NCI-H146 treated with DMSO at 0.1 percent for 48 hours (cell line): Measurements from ENCODE around the gene FOXK2.

Source experiments
- DNase-seq: peaks from one replicate; lab custom pipeline; 2025; ENCODE audit not compliant: unreplicated experiment; lab: John Stamatoyannopoulos, UW

The FOXK2 gene

DNA sequence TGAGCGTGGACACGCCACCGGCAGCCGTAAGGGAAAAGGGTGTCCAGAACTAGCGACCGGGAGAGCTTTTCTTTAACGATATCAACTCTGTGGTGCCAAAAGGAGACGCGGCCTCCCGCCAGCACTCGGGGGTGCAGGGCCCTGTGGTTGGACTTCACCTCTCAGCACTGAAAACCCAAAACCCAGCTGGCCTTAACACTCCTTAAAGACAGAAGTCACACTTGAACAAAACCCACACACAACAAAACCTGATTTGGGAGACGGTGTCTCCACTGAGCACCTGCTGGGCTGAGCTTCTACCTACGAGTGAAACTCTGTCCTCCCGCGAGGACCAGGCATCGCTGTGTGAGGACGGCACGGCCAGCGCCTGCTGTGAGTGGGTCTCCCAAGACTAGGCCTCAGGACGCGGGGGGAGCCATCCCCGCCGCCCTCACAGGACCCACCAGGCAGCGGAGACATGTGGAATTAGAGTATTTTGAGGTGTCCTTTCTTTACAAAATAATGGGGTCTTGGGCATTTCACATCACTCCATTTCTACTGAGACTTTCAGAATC lies 82.0 kb downstream of the FOXK2 start:
- no peak for DNase-seq

DNA sequence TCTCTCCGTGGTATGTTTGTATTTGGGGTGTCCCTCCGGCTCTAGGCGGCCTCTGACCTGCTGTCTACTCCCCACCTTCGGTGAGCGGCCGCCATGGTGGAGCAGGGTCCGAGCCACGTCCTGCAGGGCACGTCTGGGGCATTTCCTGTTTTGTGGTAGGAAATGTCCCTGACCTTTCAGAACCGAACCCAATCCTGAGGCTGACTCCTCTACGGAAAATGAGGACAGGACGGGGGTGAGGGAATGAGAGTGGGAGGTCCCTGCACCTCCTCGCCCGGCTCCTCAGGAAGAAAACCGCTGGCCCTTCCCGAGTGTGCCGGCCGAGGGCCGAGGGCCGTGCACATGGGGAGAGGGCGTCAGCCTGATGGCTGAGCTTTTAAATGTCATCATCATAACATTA lies 83.0 kb downstream of the FOXK2 start:
- DNase-seq, result no peak

DNA sequence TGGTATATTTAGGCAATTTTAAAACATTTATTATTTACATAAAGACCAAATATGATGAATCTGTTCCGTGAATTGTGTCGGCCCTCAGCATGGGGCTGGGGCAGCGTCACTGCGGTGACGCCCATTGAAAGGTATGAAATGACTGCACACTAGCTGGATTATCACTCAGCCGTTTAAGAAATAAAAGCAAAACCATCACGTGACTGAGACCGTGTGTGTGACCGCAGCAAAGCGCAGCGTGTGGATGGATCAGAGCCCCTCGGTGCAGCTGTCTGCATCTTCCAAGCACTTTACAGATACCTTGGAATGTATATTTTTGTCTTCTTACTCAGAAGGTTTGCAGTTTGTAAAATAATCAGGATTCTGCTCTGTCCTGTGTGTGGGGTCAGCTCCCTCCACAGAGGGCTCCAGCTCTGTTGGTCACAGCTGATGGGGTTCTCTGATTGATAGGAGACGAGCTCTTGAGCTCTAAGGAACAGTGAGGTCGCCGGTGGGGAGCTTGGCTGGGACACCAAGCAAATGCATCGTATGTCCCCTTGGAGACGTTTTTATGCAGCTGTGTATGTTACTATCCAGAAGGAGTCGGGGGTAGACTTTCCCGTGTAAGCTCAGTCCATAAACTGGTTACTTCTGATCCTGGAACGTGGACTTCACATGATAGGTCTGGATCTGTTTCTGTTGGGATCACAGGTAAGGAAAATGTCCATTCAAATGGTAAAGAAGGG lies 83.6 kb downstream of the FOXK2 start:
- no peak for DNase-seq

DNA sequence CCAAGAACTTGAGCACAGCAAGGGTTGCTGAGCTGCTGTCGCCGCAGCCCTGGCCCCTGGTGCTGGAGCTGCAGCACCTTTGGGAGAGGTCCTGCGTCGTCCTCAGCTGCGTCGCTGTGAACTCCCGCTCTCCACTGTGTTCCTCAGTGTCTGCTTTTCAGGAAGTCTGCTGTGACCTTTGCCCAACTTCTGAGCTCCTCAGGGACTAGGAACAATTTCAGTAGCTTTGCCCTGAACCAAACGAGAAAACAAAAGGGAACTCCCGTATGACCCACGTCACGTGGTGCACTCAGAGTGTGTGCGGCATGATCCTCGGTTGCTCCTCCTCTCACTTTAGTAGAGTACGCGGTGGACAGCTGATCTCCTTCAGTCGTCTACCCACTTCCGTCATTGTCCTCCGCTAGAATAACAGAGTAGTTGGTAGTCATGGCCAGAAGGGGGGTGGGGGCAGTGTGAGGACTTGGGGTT lies 84.5 kb downstream of the FOXK2 start:
- DNase-seq, result no peak

DNA sequence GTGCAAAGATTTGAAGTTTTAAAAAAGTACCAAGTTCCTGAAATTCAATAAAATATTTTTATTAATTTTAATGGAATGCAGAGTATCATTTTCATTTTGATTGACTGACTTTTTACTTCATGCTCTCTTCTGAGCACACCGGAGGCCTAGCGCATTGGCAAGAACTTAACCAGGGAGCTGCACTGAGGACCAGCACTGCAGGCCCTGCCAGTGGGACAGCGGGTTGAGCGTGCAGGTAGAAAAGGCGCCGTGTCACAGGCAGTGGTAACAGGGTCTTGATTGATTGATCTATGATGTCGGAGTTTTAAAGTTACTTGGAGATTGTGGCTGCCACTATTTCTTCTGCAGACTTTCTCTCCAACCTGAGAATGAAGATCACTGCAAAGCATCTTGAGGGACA lies 85.0 kb downstream of the FOXK2 start:
- no peak for DNase-seq

DNA sequence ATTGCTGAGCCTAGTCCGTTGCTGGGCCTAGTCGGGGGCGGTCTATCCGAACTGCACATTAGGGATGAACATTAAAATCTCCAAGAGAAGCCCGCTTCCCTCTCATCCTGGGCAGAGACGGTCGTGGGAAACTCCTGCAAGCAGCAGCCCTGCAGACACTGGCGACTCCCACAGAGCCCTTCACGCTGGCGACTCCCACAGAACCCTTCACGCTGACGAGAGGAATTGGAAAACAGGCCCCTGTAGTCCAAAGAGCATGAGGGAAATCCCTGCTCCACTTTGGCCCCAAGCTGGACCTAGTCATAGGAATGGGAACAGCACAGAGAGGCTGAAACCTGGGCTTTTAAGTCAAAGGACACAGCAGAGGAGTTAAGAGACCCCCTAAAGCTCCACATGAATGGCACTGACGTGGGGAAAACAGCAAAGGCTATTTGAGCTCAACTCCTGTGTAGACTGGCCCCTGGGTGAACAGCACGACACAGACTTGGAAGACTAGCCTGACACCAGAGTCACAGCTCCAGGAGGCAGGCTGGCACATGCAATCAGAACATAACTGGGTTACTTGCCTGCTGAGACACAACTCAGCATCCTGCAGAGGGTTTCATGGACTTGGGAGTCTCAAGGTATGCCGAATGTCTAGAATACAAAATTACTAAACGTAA lies 86.5 kb downstream of the FOXK2 start:
- DNase-seq, result no peak

DNA sequence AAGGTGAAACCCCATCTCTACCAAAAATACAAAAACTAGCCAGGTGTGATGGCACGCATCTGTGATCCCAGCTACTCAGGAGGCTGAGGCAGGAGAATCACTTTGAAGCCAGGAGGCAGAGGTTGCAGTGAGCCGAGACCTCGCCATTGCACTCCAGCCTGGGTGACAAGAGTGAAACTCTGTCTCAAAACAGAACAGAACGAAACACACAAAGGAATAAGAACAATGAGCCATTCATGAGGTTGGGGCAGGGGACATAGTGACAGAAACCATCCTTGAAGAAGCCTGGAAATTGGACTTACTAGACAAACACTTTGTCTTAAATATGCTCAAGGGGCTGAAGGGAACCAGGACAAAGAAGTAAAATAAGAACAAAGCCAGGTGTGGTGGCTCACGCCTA lies 89.3 kb downstream of the FOXK2 start:
- no peak for DNase-seq

DNA sequence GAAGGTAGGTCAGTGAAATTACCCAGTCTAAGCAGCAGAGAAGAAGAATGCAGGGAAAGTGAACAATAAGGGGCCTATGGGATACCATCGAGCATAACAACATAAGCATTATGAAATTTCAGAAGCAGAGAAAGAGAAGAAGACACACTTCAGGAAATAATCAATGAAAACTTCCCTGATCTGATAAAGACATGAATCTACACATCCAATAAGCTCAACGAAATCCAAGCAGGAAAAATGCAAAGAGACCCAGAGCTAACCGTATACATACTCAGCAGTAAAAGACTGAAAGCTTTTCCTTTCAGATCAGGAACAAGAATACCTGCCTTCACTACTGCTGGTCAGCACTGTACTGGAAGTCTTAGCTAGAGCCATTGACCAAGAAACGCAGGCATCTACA lies 90.1 kb downstream of the FOXK2 start:
- DNase-seq, result no peak

DNA sequence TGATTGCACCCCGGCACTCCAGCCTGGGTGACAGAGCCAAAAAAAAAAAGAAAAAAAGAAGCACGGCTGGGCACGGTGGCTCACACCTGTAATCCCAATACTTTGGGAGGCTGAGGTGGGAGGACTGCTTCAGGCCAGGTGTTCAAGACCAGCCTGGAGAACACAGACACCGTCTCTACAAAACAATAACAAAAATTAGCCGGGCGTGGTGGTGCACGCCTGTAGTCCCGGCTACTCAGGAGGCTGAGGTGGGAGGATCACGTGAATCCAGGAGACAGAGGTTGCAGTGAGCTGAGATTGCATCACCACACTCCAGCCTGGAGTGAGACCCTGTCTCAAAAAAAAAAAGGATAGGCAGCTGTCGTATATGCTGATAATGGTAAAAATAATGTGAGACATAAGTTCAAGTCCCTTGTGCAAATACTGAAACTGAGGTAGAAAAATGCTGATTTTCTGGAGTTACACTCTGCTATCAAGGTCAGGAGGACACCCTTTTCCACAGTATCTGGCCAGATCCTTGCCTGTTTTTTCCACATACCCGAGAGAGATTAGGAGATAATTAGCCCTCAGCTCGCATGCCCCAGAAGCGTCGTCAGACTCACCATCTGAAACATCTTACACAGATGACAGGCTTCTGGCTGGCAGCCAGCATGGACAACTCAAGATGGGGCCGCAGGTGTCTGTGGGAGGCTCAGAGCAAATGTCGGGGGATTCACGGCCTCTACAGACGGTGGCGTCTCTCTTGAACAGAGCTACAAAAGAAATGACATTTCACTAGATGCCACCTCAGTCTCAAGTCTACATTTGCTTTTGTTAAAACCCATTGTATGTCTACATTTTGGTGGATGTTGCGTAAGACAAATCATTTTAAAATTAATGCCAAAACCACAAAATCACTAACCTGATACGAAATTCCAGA lies 91.9 kb downstream of the FOXK2 start:
- DNase-seq, result no peak

DNA sequence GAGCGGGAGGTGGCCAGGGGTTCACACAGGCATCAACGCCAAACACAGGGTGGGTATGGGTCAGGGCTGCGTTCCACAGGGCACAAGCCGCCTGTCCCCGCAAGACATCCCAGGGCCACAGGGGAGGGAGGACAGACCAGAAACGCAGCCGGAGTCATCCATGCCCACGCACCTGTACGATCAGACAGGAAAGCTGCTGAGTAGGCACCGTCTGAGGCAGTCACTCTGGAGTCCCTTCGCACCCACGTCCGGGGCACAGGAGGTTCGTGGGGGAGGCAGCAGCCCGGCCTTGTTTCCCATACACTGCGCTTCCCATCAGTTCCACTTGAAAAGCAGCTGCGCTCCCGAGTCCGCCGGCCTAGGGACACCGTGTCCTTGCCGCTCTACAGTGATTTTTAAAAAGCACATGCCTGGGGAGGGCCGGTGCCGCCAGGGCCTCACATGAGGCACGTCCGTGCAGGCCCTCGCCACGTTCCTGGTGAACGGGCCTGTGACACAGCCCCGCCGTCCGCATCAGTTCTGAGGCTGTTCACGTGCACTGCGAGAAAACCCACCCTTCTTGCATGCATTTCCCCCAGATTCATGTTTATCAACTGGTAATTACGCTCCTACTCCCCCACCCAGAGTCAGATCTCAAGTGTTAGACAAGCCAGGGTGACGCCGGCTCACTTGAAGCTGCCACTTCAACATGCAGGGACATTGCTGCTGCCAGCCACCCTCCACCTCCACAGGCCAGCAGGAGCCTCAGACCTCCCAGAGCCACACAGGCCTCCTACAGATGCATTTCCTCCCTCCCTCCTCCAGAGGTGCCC lies 94.0 kb downstream of the FOXK2 start:
- no peak for DNase-seq

DNA sequence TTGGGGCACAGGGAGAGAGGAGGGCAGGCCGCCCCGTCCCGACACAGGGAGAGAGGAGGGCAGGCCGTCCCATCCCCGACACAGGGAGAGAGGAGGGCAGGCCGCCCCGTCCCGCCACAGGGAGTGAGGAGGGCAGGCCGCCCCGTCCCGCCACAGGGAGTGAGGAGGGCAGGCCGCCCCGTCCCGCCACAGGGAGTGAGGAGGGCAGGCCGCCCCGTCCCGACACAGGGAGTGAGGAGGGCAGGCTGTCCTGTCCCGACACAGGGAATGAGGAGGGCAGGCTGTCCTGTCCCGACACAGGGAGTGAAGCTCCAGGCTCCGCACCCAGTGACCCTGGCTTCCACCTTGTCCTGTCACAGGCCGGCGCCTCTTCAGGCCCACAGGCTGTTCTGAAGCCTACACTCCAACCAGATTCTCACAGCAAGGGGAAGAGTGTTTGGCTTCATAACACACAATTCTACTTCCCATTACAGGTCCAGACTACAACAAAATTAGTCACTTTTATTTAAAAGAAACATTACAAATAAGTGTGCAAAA lies 94.6 kb downstream of the FOXK2 start:
- no peak for DNase-seq

DNA sequence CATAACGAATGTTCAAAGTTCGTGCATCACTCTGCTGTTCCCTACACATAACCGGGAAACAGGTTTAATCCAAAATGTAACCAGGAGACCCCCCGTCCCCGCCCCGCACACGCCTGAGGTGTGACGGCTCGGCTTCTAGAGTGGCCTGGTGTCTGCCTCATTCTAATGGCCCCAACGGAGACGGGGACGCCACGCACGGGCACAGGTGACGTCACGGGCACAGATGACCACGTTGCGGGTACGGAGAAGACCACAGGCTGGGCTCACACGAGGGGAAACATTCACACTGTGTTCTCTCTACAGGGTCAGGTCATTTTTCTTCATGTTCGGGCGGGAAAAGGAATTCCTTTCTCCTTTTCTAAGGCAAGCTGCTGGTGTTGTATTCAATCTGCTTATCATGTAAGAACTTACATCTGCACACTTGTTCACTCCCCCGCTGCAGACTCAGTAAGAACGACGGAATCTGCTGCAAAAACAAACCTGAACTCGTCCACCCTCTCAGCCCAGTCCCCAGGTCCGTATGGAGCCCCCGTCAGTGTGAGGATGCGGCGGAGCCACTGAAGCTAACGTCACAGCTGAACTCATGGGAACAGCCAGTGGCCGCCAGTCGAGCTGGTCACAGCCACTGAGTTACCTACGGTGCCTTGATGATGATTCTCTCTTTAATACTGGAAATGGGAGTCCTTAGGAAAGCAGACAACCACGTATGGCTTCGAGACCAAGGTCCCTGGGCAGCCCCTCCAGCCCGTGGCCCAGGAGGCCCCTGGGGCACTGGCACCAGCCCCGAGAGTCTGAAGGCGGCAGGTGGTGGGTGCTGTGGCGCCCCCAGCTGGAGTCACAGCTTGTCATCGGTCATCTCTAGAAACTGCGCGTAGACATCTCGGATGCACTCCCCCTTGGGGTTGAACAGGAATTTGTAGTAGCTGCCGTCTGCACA lies 95.8 kb downstream of the FOXK2 start:
- DNase-seq, result no peak

DNA sequence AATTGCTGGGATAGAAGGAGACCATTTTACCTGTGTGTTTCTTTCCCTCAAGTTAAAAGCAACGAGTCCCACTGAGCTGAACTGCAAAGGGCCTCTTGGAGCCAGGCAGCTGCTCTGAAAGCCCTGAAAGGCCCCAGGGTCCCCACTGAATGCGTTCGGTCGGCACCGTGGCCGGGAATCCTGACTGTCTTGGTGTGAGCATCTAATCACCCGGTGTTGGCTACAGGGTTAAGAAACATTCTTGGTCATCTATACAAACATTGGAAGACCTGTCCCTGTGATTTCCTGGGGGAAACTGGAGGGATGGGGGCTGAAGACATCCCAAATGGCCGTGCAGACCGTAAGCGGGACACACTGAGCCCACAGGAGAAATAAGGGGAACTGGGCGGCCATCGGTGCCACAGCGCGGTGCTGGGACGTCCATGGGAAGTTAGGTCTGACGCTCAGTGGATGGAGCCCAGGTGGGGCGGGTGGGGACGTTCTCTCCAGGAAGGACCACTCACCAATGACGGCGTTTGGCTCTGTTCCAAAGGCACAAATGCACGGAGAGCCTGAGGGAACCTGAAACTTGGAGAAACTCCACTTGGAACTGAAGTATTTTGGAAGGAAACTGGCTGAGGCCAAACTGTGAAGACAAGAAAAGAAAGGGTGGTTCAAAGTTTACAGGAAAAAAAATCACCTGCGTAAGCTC lies 96.6 kb downstream of the FOXK2 start:
- DNase-seq, result no peak

DNA sequence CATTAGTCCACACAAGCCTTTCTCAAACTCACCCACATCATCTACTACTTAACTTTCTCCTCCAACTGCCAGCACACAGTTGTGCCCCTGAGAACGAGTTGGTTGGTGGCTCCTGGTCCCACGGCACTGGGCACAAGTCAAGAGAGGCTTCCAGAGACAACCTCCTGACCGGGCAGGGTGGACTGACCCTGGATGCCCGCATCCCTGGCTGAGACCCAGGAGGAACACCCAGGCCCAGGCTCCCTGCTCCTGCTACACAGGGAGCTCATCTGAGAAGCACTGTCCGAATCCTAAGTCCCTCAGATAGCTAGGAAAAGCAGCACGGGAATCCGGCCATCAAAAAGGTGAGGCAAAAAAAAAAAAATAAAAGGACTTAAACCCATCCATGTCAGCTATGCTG lies 99.7 kb downstream of the FOXK2 start:
- DNase-seq, result no peak

DNA sequence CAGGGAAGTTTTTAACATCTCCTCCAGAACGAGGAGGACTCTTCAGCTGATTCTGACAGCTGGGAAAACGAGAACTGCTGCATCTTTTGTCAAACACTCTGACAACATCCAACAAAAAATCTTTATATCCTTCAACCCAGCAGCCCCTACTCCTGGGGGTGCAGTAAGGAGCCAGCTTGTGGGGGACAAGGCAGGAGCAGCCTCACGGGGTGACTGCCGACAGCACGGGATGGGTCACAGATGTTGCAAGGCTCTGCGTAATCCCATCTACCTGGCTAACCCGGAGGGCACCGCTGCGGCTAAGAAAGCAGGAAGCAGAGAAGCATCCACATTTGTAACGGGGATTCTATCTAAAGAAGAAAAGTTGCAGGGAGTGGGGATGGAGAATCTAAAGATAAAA lies 100.1 kb downstream of the FOXK2 start:
- DNase-seq, result no peak

DNA sequence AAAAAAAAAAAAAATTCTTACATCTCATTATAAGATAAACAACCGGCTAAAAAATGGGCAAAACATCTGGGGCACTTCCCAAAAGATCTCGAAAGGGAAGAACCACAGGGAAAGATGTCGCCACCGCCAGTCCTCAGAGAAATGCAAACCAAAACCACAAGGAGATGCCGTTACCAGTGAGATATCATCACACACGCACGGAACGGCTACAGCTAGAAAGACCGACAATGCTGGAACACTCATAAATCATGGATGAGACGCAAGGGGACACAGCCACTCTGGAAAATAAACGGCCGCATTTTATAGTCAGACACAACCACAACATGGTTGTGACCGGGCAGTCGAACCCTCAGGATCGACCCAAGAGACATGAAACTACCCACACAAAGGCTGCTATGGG lies 104.2 kb downstream of the FOXK2 start:
- no peak for DNase-seq

DNA sequence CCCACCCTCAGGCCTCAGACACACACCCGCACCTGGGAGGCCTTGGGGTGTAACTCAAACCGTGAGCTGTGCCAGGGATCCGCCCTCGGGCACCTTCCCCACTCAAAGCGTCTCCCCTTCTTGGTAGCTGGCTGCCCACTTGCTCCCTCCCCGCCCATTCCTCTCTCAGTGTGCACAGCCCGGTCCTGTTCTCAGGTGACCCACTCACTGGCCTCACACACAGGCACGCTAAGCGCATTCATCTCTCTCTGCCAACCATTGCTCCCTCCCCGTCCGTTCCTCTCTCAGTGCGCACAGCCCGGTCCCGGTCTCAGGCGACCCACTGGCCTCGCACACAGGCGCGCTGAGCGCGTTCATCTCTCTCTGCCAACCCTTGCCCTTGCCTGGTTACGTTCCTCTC lies 107.9 kb downstream of the FOXK2 start:
- DNase-seq, result no peak

DNA sequence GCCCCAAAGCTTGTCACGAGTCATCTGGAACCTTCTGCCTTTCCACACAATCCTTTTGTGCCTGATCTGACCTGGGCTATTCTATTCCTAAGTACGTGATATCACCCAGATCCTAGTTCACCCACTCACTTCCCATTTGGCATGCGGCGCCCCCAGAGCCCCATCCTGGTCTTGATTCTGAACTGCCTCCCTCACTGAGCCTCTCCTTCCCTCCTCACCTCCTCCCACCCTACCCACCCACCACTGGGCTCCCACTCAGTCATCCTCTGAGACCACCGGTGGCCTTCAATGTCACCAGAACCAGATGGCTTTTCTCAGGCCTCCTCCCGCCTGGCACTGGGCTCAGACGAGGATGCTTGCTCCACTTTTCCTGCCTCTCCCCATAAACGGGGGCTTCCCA lies 110.2 kb downstream of the FOXK2 start:
- no peak for DNase-seq

DNA sequence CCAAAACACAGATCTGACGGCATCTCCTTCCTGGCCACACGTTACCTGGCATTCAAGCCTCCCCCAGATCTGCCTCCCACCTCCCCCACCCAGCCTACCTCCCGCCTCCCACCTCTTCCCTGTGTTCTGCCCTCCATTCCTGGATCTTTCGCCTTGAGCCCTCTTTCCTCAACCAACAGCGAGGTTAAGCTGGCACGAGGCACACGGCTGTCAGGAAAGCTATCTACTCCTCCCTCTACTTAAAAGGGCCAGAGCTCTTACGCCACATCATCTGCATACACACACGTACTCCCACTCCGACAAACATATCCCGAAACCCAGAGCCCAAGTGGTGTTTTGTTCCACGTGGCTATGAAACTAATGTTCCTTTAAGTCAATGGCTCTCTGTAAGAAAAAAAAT lies 110.7 kb downstream of the FOXK2 start:
- DNase-seq, result no peak
